Measurements from ENCODE around the gene LRRN4.

LRRN4 gene

GRCh38 chr20:6053776-6054688 lies at the start of gene LRRN4:
Gene LRRN4, minus strand, starts transcription at chr20:6054060. Its CDS starts 1,261 bp downstream, at chr20:6052799.
- no peak for DNase-seq

DNA sequence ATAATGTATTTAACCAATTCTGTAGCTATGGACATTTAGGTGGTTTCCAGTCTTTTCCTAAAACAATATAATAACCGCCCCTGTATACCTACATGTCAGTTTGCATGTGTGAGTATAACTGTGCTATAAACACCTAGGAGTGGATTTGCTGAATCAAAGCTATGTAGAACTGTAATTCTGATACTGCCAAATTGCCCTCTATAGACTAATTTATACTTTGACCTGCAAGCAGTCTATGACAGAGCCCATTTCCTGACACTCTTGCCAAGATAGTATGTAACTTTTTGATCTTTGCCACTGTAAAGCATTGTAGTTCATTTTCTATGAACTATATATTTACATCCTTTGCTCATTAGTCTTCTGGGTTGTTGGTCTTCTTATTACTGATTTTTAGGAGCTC lies 49.4 kb upstream of the LRRN4 start:
- no peak for DNase-seq

DNA sequence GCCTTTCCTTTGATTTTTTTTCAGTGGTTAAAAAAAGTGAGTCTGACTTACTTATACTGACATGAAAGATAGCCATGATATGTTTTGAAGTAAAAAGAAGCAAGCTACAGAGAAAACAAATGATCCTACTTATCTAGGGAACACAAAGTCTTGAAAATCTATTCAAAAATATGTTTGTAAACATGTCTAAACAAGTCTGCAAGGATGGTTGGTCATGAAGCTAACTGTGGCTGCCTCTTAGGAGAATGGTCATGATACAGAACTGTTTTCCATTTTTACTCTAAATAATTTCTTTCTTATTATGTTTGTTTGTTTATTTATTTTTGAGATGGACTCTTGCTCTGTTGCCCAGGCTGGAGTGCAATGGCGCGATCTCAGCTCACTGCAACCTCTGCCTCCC lies 47.5 kb upstream of the LRRN4 start:
- no peak for DNase-seq

DNA sequence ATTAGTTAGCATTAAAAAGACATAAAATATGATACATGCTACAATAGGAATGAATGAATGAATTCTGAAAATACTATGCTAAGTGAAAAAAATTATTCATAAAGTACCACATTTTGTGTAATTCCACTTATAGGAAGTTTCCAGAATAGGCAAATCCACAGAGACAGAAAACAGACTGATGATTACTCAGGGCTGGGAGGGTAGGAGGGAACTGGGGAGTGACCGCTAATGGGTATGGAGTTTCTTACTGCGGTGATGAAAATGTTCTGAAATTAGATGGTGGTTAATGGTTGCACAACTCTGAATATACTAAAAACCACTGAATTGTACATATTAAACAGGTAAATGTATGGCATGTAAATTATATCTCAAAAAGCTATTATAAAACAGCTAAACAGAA lies 46.4 kb upstream of the LRRN4 start:
- no peak for DNase-seq

GRCh38 chr20:6099819-6100218 lies 46.0 kb upstream of the LRRN4 start:
- no peak for DNase-seq

- DNase-seq = no peak
These were observed 41.5 kb upstream of the LRRN4 start for GRCh38 chr20:6095409-6095808.

DNA sequence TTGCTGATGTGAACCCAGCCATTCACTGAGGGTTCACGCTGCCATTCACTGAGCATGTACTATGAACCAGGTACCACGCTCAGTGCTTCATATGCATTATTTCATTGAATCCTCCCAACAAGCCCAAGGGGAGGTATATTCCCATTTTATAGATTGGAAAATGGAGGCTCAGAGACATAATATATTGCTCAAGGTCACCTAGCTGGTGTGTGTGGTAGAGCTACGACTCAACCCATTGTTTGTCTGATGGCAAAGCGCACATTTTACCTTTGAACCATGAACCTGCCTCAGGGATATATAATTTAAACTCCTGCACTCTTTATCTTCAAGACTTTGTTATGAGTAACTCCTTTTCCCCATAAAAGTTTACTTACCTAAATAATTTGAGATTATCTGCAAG lies 40.7 kb upstream of the LRRN4 start:
- no peak for DNase-seq

DNA sequence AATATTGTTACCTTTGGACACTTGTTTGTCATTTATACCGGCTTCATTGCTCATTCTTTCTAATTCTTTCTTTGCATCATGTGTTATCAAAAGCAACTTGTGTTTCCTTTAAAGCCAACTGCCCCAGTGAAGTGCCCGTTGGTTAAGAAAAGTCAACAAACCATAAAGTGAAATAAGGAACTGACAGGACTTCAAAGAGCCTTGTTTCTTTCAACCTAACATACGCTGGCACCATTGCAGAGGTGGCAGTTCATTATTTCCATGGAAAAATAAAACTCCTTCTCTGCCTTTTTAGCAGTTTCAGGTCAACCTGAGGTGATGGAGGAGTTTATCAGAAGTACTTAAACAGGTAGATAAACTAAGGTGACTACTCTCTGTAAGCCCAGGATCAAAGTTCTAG lies 40.2 kb upstream of the LRRN4 start:
- DNase-seq = no peak

DNA sequence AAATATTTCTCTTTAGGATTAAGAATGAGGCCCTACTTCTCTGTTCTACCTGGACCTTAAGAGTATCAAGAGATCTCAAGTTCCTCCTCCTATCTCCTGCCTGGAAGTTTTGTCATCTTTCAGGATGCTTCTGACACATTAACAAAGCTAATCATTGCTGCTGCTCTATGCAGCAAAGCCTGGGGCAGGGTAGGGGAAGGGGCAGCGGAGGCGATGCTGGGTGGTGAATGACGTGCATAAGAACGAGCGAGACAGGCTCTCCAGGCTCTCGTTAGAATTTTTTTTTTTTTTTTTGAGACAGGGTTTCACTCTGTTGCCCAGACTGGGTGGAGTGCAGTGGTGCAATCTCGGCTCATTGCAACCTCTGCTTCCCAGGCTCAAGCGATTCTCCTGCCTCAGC lies 37.8 kb upstream of the LRRN4 start:
- no peak for DNase-seq

DNA sequence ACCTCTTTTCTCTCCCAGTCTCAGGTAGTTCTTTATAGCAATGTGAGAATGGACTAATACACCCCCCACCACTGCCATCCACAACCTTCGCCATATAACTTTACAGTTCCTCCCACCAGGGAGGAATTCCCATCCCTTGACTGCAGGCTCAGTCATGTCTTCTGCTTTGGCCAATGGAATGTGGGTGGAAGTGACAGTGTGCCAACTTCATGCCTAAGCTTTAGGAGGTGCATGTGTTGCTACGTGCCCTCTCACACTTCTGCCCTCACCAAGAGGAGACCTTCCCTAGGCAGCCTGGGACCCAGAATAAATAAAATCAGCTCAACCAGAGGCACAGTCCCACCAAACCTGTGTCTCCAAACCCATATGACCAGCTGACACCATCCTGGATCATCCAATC lies 33.0 kb upstream of the LRRN4 start:
- DNase-seq = no peak

GRCh38 chr20:6083926-6084325 lies 30.1 kb upstream of the LRRN4 start:
- DNase-seq = no peak

- DNase-seq = no peak
These were observed 27.4 kb upstream of the LRRN4 start for GRCh38 chr20:6081236-6081635.

DNA sequence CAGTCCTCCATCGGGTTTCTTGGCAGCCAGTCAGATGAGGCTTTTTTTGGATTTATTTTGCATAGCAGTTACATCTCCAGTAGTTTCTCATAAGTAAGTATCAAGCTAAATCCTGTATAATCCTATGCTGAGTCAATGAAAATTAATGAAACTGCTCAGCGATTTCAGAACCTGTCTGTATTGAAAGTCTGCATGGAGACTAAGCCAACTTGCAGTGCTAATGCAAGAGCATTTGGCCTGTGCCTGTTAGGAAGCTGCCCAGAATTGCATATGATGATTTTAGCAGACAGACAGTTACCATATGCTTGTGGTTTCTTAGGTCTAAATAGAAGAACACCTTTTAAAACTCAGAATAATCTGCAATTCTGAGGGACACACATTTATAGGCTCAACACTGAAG lies 25.2 kb upstream of the LRRN4 start:
- DNase-seq = no peak

GRCh38 chr20:6075428-6076219 lies 21.8 kb upstream of the LRRN4 start:
- DNase-seq = no peak

DNA sequence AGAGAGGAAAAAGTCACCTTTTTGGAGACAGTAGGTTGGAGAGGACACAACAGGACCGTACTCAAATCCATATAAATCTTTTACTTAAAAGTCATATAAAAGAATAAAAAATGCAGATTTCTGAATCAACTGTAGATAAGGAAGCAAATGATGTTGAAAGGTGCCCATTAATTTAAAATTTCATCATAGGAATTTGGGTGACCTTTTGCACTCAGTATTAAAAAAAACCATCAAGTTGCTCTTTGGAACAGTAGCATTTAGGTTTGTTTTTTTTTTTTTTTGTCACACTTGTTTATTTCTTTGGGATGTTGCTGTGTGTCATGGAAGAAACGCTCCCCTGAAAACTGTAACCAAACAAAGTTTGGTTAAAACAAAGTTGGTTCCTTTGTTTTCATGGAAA lies 20.9 kb upstream of the LRRN4 start:
- DNase-seq = no peak

- DNase-seq = no peak
These were observed 20.3 kb upstream of the LRRN4 start for GRCh38 chr20:6074145-6074561.

DNA sequence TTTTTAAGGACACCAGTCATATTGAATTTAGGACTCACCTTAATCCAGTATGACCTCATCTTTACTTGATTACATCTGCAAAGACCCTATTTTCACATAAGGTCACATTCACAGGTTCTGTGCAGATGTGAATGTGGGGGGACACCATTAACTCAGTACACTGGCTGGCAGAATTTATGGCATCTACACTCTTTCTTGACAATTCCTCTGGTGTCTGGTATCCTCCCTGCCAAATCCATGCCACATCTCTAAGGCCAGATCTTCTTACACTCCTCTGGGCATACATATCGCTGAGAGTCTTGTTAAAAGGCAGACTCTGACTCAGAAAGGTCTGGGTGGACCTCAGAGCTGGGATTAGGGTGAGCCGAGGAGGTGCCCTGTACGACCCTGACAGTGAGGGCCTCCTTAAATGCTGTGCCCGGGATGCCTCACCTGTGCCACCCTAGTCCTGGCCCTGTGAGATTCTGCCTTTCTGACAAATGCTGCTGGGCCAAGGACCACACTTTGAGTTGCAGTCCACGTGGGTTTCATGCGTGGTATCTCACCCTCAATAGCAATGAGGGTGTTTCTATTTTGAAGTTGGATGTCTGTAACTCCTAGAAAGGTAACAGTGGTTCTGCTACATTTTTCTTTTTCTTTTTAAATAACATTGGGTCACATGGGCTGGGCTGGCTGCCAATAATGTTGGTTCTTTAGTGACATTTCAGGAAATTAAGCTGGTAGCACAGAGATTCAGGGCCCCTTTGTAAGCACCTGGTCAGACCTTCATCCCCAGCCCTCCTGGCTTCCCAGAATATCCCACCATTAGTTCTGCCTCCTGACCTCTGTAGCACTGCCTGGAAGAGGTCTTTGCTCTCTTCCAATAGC lies 17.2 kb upstream of the LRRN4 start:
- no peak for DNase-seq

GRCh38 chr20:6069669-6070068 lies 15.8 kb upstream of the LRRN4 start:
- no peak for DNase-seq

- no peak for DNase-seq
These were observed 14.0 kb upstream of the LRRN4 start for GRCh38 chr20:6067763-6068318.

GRCh38 chr20:6066582-6066981 lies 12.7 kb upstream of the LRRN4 start:
- no peak for DNase-seq

GRCh38 chr20:6061544-6061943 lies 7.7 kb upstream of the LRRN4 start:
- DNase-seq = no peak

DNA sequence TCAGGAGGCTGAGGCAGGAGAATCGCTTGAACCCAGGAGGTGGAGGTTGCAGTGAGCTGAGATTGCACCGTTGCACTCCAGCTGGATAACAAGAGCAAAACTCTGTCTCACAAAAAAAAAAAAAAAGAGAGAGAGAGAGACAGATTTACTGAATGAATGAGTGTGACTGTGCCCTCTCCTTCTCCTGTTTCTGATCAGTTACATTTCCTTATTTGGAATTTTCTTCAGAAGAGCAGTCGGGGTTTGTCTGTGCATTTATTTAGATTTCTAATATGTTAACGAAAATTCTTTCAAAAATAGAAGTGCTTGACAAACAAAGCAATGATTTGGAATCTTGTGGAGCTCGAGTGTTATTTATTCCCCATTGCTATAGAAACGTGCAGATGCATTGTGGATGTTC lies 6.4 kb upstream of the LRRN4 start:
- no peak for DNase-seq

Data from bone marrow (tissue), 2 donors.